ENCODE results near the gene PREP. TPM values are rescaled to one million over a fixed set of nuclear protein-coding genes. Genes with fewer than 3 reads are reported as not detected.

The PREP gene
- total and polyA plus RNA-seq, 2 of the 8 experiments (the other 6 are each of a cell fraction or from before 2014, with no cell fraction given): 26.8 to 70.0 TPM

- H3K23ac ChIP-seq (ENCODE audit: insufficient read length): no peak overlapping the region
- no peak overlapping the region for H3K56ac ChIP-seq (replicated peaks; ENCODE audit: insufficient read length, low read depth, low read length)
- H2BK15ac ChIP-seq (ENCODE audit: low read length): no peak overlapping the region
- ChIA-PET CTCF (ENCODE audit: partially characterized antibody) (interaction anchor here (0.7 to 2.1 kb wide), 7 partner anchors 11 to 313 kb away, joined by 3 to 9 read pairs (median 5); no protein-coding TSS in a partner anchor), POLR2A (ENCODE audit: partially characterized antibody) (interaction anchor here (0.6 to 1.0 kb wide), 2 partner anchors 323 to 443 kb away, joined by 3 read pairs; partner anchors contain the start of gene LIN28B)
- no peak overlapping the region for H2BK120ac ChIP-seq (replicated peaks; ENCODE audit: low read depth, low read length)
- H3K23me2 ChIP-seq (ENCODE audit: low read depth, low read length): peaks cover 8% of the 10 kb centered on the region; the same call in 1 of the 2 replicates
- no peak overlapping the region for H2AFZ ChIP-seq (ENCODE audit: low read length)
- H3K4me1 ChIP-seq (replicated peaks in 1 of 4; ENCODE audit: control insufficient read depth in 3 of 4, insufficient read depth in 4 of 4, low read length in 3 of 4): peaks cover 7 to 16% (median 14%) of the 10 kb centered on the region in 4 experiments; a peak in 6 of 7 replicates
- H3K27me3 ChIP-seq (replicated peaks in 1 of 4; ENCODE audit: control insufficient read depth in 3 of 4, extremely low read depth in 1 of 4, insufficient read depth in 3 of 4, low read length in 3 of 4): no peaks in the 10 kb centered on the region
- DNase-seq (ENCODE audit: low read depth in 1 of 2, low spot score in 2 of 2): no peak
- no peak overlapping the region for H2BK20ac ChIP-seq (ENCODE audit: low read length)
- H3K79me2 ChIP-seq (ENCODE audit: control insufficient read depth in 1 of 2, insufficient read depth in 2 of 2, low read length in 2 of 2): peaks cover 11 to 43% of the 10 kb centered on the region in 2 experiments
- no peak overlapping the region for H2BK5ac ChIP-seq (ENCODE audit: low read depth, low read length)
- peaks cover 0 to 13% (median 6%) of the 10 kb centered on the region in 4 experiments; a peak in 5 of 8 replicates for H3K36me3 ChIP-seq (ENCODE audit: control insufficient read depth in 2 of 4, insufficient read depth in 4 of 4, low read length in 3 of 4)
- H3K18ac ChIP-seq (ENCODE audit: extremely low read depth, low read length): no peak overlapping the region
- H4K5ac ChIP-seq (ENCODE audit: insufficient read length, low read depth, low read length): no peak overlapping the region
- 97% methylated on average over 3 of the region's 3 CpGs; no CpG with 5 or more reads in 1 of the 2 experiments for WGBS, 2 experiments (ENCODE audit: extremely low coverage in 1 of 2, insufficient coverage in 1 of 2, insufficient read length in 1 of 2, insufficient replicate concordance in 2 of 2, low coverage in 1 of 2, low lambda C conversion rate in 2 of 2, missing lambda C conversion rate in 1 of 2)
- H3K27ac ChIP-seq (ENCODE audit: low read depth, low read length): no peak overlapping the region
- H3K14ac ChIP-seq (ENCODE audit: insufficient read length): no peak overlapping the region
- H4K20me1 ChIP-seq (replicated peaks in 1 of 2; ENCODE audit: control insufficient read depth in 1 of 2, insufficient read depth in 2 of 2, low read length in 2 of 2): peaks cover 0 to 3% of the 10 kb centered on the region in 2 experiments
- H3K9me3 ChIP-seq (ENCODE audit: insufficient read depth in 2 of 2, low read depth in 1 of 2, low read length in 1 of 2): no peaks in the 10 kb centered on the region
- no peak overlapping the region; the same call in 1 of the 2 replicates for H2AK5ac ChIP-seq (ENCODE audit: low read depth, low read length)
- H3K9ac ChIP-seq (replicated peaks in 1 of 4; ENCODE audit: extremely low read depth in 1 of 4, low read depth in 3 of 4, low read length in 3 of 4): no peak overlapping the region; a peak in 1 of 7 replicates
- no peak overlapping the region for H3K4ac ChIP-seq (replicated peaks; ENCODE audit: insufficient read length, low read depth, low read length)
- no peak overlapping the region for H2BK12ac ChIP-seq (ENCODE audit: low read depth, low read length)
- H4K8ac ChIP-seq (ENCODE audit: extremely low read depth, insufficient read depth, low read length): no peak overlapping the region
- H3K4me3 ChIP-seq (ENCODE audit: extremely low read depth in 1 of 4, insufficient read depth in 2 of 4, low read depth in 3 of 4, low read length in 4 of 4): no peak overlapping the region
- peak overlapping the region; percentile 3 to 29; a peak in 1 of 4 replicates for H3K4me2 ChIP-seq (ENCODE audit: insufficient read depth in 1 of 2, low read depth in 2 of 2, low read length in 2 of 2)
- no peak overlapping the region for H4K91ac ChIP-seq (replicated peaks; ENCODE audit: insufficient read length, low read length)
- TF ChIP-seq CEBPB (IDR thresholded peaks at IDR 0.05; ENCODE audit: low read depth, low read length): peak; percentile 60; the same call in 1 of the 2 replicates
- TF ChIP-seq CTBP2 (IDR thresholded peaks at IDR 0.05; ENCODE audit: borderline replicate concordance, insufficient read depth, insufficient read length, low read length): no peak
- FAIRE-seq: no peak
- peaks cover 10% of the 10 kb centered on the region for H3K79me1 ChIP-seq (ENCODE audit: low read depth, low read length)
Observed at GRCh38 chr6:105400501-105400900, 2.4 kb downstream of the PREP start.

Data from H1 (cell line).